ENCODE results near the gene DCAF8L2.
"Not testable (repeated sequence)": the region's sequence is repeated elsewhere in the genome, so short reads cannot be mapped to it uniquely, and the experiment has no call there.

The DCAF8L2 gene

GRCh38 chrX:27680726-27681125, 90.6 kb downstream of the DCAF8L2 start:
- DNase-seq = no peak

GRCh38 chrX:27683566-27684208, 93.5 kb downstream of the DCAF8L2 start:
- DNase-seq = not testable (repeated sequence)

- DNase-seq = no peak
Observed at GRCh38 chrX:27694667-27695066, 104.5 kb downstream of the DCAF8L2 start.

GRCh38 chrX:27706526-27706925, 116.4 kb downstream of the DCAF8L2 start:
- DNase-seq = no peak

GRCh38 chrX:27715610-27716009, 125.5 kb downstream of the DCAF8L2 start:
- no peak for DNase-seq

GRCh38 chrX:27728291-27728690, 138.1 kb downstream of the DCAF8L2 start:
- no peak for DNase-seq

GRCh38 chrX:27731962-27732361, 141.8 kb downstream of the DCAF8L2 start:
- DNase-seq = no peak

- DNase-seq = no peak
Observed at GRCh38 chrX:27735914-27736313, 145.8 kb downstream of the DCAF8L2 start.

GRCh38 chrX:27740933-27741332, 150.8 kb downstream of the DCAF8L2 start:
- DNase-seq = no peak

GRCh38 chrX:27743521-27743920, 153.4 kb downstream of the DCAF8L2 start:
- DNase-seq = not testable (repeated sequence)

- no peak for DNase-seq
Observed at GRCh38 chrX:27746516-27746915, 156.4 kb downstream of the DCAF8L2 start.

GRCh38 chrX:27750298-27750697, 160.2 kb downstream of the DCAF8L2 start:
- not testable (repeated sequence) for DNase-seq

GRCh38 chrX:27751976-27752375, 161.8 kb downstream of the DCAF8L2 start:
- no peak for DNase-seq

- DNase-seq = no peak
Observed at GRCh38 chrX:27765718-27766117, 175.6 kb downstream of the DCAF8L2 start.

GRCh38 chrX:27767387-27767786, 177.2 kb downstream of the DCAF8L2 start:
- no peak for DNase-seq

GRCh38 chrX:27775984-27776383, 185.8 kb downstream of the DCAF8L2 start:
- no peak for DNase-seq

GRCh38 chrX:27796640-27797257, 206.6 kb downstream of the DCAF8L2 start:
- DNase-seq = no peak

GRCh38 chrX:27797575-27797974, 207.4 kb downstream of the DCAF8L2 start:
- no peak for DNase-seq

All from NCI-H2029 treated with DMSO at 0.1 percent for 48 hours (cell line).